ENCODE results near the gene RIMS3. TPM values are rescaled to one million over a fixed set of nuclear protein-coding genes. Genes with fewer than 3 reads are reported as not detected.
"Not testable (repeated sequence)": the region's sequence is repeated elsewhere in the genome, so short reads cannot be mapped to it uniquely, and the experiment has no call there.

The RIMS3 gene
- total RNA-seq (ENCODE audit: insufficient read depth, low replicate concordance), result 5.8 TPM

DNA sequence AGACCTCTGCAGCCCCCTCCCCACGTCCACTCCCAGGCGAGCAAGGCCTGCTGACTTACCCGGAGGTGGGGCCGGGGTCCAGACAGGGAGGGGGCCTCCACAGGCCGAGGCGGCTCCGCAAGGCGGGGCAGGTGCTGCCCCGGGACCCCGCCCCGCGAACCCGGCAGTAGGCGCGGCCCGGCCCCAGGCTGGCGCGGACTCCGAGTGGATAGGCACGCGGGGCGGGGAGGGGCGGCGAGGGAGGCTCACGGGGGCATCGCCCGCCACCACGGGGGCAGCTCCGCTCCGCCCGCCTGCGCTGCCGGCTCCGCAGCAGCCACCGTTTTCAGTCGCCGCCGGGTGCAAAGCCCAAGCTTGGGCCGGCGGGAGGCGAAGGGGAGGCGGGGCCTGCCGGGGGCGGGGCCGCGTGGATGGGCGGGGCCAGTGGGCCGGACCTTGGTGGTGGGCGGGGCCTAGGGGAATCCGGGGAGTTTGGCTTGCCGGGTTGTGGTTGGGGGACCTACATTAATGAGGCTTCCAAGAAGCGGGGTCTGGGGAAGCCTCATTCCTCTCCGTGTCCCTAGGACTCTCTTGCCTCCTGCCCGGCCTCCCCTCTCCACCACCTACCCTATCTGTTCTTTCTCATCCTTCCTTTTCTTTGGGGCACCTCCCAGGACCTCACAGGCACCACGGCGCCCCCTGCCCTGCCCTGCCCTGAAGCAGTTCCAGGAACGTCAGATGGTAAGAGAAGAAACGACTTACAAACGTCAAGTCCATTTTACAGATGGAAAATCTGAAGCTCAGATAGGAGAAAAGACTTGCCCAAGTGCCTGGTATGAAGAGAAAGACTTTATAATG lies at the start of gene RIMS3:
Gene RIMS3, minus strand, starts transcription at position 348 of the 837 bp plus-strand sequence. CDS start 23,757 bp downstream, outside the sequence.
- peak; percentile 45 for DNase-seq (ENCODE audit: low spot score)

DNA sequence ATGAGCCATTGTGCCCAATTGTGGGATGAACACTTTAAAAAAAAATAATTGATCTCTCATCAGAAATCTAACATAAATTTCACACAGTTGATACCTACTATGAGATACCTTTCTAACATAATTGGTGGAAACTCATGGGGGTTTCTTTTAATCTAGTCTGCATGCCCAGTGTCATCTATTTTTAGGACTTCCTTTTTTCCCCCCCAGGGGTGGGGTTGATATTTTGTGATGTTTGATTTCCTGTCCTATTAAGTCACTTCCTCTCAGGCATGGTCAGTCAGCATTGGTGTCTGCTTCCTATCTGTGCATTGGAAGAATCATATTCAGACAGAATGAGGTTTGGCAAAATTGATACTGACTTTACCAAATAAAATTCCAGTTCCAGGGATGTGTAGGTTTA lies 47.5 kb upstream of the RIMS3 start:
- DNase-seq (ENCODE audit: low spot score), result no peak

DNA sequence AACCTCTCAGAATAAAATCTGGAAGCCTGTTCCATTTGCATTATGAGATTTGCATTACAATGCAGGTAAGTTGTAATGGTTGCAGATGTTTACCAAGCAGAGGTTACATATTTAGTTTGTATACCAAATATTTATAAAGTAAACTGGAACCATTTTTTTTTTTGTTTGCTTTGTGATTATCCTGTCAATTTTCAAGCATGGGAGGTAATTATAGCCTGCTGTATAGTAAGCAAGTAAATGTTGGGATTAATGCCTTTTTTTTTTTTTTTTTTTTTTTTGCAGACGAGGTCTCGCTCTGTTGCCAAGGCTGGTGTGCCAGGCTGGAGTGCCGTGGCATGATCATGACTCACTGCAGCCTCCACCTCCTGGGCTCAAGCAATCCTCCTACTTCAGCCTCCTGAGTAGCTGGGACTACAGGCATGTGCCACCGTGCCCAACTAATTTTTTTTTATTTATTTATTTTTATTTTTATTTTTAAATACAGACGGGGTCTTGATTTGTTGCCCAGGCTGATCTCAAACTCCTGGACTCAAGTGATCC lies 47.0 kb upstream of the RIMS3 start:
- DNase-seq (ENCODE audit: low spot score), result no peak

DNA sequence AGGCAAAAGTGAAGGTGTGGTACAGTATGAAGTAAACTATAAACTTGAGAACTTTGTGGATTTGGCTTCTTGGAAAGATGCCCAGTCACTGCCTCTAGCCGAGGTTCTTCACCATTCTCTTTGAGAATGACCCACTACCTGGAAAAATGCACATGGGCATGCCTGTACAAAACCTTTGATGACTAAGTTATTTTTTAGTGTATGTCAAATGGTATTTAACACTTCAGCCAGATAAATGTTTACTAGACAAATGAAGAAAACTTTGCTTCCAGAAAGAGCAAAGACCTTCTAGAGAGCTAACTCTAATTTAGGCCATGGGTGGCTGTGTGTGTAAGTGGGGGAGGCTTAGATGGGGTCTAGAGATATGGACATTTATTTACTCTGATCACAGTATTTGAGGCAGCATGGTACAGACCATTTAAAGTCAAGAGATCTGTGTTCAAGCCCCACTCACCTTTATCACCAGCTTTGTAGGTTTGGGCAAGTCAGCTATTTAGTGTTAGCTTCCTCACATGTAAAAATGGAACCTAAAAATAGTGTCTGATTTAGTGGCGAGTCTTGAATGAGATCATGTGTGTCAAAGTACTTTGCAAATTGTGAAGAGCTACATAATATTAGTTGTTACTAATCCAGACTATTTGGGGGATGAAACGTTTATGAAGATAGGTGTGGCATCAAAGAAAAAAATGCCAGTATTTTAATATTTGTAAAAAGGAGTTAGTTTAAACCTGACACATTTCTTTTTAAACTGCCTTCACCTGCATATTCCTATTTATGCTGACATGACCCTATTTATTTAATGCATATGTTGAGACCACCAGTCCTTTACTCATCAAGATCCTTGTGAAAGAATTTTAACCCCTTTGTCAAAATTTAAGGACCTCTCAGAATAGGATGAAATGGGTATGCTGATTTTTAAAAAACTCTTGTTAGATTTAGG lies 46.3 kb upstream of the RIMS3 start:
- DNase-seq (ENCODE audit: low spot score), result peak; percentile 69

DNA sequence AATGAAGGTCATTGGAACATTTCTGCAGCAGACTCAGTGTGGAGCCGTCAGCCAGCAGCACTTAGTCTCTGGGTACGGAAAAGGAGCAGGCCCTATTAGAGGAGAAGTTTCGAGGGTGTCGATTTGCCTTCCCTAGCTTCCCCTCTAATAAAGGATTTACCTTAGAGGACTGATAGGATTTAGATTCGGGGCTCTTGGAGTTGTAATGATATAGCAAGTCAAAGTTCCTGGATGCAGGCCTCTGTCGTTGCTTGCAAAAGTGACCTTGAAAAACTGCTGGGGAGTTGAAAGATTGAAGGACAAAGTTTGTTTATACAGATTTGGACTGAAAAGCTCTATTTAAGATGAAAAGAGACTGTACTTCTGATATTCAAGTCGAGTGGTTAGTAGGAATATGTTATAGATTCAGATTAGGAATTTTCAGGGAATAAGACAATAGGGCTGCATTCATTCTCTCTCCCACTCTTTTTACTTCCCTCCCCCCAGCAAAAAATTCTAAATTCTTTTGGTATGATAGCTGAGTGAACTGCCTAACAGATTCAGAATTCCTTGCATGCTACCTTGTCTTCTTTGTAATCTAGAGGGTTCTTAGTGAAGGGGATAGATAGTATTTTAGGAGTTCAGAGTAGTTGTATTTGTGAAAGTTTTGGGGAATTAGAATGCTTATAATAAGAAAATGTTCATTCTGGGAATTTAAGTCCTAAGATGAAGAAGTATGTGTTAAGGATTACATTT lies 45.3 kb upstream of the RIMS3 start:
- DNase-seq (ENCODE audit: low spot score), result no peak

DNA sequence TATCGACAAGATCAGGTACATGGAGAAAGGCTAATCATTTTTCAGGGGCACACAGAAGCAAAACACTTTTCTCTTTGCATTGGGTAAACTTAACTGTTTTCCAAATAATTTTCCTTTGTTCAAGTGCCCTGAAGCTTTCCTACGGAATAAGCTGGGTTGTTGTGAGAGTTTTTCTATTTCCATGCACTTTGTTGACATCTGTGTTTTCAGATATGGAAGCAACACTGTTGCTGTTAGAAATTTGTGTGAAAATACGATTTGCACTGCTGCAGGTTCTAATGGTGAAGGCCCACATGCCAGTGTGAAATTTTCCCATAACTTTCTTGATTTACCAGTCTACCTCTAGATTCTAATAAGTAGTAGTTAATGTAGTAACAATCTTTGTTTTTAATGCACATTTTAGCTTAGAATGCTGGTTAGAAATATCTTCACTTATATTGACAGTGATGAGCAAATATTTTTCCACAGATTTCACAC lies 44.4 kb upstream of the RIMS3 start:
- no peak for DNase-seq (ENCODE audit: low spot score)

DNA sequence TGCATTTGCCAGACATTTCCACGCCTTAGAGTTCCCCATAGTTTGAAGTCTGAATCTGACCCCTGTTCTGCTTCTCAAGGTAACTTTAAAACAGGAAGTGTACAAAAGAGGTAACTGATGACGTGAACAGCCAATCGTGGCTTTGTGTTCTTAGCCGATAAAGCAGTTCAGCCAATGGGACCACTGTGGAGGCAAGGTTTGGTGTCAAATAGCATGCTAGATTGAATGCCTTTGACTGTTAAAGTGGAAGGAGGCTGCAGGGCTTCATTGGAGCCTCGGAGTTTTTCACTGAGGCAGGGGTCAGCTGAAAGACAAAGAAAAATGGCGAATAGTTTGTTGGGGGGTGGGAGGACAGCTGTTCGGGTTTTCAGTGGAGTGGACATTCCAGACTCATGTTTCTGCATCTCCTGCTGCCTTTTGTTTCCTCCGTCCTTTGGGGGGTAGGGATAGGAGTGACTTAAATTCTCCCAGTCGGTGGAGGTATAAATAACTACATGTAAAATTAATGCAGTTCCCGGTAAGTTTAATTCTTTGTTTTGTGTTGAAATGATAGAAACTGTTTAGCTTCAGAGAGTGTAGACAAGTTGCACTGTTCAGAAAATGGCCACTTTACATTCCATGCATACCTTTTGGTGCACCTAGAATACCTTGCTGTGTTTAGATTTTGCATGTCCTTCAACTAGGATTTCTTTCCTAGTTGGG lies 43.8 kb upstream of the RIMS3 start:
- peak; percentile 99 for DNase-seq (ENCODE audit: low spot score)

DNA sequence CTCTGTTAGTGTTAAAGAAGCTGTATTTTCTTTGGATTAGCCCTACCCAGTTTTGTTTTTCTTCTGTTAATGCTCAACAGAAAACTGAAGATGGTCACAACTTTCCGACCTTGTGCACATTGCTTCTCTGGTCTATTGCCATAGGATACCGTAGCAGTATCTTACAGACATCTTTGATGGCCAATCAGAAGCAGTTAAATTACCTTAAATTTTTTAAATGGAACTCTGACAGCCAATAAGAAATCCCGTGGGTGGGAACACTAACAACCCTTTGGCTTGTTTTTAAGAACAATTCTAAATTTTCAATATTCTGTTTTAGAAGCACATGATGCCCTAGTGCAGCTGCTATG lies 43.2 kb upstream of the RIMS3 start:
- no peak for DNase-seq (ENCODE audit: low spot score)

DNA sequence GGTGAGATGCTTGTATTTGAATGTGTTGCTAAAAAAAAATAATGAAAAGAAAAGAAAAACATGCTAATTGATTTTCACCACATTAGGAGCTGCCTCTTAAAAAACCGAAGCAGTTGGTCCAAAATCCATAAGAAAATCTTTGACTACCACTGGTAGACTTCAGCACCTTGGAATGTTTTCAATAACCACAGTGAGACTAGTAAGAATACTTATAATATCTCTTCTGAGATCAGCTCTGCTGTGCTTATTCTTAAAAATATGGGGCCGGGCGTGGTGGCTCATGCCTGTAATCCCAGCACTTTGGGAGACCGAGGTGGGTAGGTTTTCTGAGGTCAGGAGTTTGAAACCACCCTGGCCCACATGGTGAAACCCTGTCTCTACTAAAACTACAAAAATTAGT lies 41.1 kb upstream of the RIMS3 start:
- DNase-seq (ENCODE audit: low spot score), result no peak

DNA sequence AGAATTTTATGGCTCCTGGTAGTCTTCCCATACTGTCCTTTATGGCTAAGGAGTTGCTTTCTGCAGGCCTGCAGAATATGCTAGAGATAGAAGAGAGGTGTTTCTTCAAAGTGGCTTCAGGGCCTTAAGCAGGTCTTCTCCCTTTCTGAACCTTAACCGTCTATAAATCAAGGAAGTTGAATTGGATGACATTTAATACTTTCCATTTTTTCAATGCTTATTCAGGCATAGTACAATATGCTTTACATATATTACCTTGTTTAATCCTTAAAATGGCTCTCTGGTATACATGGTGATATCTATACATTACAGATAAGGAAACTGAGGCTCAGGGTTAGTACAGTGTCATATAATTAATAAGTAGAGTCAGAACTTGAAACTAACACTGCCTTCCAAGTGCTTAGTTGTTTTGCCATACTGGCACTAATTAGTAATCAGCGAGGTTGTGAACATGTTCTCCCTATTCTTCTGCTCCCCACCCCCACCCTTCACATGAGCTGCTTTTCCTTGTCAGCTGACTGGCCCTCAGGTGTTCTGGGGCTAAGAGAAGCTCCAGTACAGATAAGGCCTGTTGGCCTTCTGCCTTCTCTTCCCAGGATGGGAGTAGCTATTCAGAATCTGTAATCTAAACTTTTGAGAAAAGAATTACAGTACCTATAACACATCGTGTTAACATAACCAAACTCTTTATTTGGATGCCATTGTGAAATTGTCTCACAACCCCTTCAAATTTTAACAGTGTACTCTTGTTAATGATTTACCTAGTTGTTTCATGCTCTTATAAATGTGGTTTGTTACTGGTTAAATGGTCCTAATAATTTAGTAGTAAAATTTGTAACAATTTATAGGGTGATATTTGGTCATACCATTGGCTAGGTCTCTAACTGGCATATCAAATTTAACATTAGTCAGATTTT lies 39.6 kb upstream of the RIMS3 start:
- DNase-seq (ENCODE audit: low spot score), result no peak

DNA sequence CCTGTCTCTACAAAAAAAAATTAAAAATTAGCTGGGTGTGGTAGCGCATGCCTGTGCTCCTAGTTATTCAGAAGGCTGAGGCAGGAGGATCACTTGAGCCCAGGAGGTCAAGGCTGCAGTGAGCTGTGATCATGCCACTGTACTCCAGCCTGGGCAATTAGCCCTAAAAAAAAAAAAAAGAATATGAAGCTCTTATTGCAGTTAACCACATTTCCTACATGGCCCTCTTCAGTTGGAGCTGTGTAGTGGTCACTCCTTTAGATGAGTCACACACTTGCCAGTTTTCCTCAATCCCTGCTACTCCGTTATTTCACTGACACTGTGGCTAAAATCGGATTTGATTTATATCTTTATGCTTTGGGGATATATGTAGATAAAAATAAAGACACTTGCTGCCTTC lies 37.8 kb upstream of the RIMS3 start:
- DNase-seq (ENCODE audit: low spot score), result no peak

DNA sequence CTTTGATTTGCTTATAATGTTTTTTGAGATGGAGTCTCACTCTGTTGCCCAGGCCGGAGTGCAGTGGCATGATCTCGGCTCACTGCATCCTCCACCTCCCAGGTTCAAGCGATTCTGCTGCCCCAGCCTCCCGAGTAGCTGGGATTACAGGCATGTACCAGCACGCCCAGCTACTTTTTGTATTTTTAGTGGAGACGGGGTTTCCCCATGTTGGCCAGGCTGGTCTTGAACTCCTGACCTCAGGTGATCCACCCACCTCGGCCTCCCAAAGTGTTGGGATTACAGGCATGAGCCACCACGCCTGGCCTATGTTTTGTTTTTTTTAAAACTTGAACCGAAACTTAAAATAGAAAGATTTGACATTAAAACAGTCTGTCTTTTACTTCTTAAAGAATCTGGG lies 37.3 kb upstream of the RIMS3 start:
- DNase-seq (ENCODE audit: low spot score), result not testable (repeated sequence)

DNA sequence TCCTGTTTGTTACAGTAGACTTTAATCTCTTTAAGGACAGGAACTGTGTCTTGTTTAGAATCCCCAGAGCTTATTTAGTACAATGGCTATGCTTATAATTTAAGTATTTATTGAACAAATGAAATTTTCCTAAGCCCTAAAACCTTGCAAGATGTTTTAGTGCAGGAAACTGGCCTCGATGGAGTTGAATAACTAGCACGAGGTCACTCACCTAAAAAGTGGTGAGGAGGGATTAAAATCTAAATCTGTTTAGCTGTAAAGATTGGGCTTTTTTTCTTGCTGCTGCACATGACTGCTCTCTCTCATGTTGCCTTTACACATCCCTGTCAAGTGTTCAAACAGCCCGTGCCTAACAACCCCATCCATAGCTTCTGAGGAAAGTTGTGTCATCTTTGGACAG lies 36.2 kb upstream of the RIMS3 start:
- DNase-seq (ENCODE audit: low spot score), result no peak

DNA sequence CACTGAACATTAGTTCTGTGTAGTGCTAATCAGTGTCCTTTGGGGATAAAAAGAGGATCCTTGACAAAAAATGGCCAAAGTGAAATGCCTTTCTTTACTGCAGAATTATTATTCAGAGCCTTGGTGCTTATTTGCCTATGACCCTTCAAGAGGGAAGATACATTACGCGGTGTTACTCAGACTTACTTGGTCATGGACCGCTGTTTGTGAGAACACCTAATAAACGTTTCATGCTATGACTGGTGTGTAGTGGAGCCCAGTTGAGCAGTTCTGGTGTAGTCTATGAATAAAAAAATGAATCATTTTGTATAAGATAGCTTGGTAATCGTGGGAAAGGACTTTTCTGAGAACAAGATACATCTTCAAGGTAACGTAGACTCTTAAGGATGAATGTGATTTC lies 34.3 kb upstream of the RIMS3 start:
- DNase-seq (ENCODE audit: low spot score), result no peak

DNA sequence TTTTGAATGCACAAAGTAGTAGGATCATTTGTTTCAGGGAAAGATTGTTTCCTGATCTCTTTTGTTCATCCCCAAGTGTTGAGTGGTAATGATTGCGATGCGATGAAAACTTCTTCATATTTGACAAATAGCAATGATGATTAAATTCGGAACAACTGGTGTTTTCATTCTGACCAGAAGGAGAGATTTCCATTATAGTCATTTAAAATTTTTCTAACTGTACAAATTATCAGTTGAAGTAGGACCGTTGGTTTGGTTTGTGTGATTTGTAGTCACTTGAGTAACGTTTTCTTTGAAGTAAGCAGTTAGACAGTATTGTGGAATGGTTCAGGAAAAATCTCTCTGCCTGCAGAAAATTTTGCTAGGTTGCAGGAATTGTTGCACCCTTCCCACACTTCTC lies 32.0 kb upstream of the RIMS3 start:
- no peak for DNase-seq (ENCODE audit: low spot score)

DNA sequence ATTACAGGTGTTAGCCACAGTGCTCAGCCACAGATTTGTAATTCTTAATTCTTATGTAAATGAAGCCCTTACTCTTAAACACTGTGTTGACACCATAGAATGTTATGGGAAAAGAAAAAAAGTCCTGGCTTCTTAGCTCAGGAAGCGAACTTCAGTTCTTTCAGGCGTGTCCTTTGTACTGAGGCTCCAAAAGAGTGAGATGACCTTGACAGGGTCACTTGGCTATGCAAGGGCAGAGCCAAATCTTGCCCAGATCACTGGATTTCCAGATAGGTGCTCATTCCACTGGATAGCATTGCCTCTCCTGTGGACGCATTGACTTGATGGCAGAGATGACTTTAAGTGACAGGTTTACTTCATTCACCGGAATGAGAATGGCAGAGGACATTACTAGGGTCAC lies 30.8 kb upstream of the RIMS3 start:
- DNase-seq (ENCODE audit: low spot score), result no peak

DNA sequence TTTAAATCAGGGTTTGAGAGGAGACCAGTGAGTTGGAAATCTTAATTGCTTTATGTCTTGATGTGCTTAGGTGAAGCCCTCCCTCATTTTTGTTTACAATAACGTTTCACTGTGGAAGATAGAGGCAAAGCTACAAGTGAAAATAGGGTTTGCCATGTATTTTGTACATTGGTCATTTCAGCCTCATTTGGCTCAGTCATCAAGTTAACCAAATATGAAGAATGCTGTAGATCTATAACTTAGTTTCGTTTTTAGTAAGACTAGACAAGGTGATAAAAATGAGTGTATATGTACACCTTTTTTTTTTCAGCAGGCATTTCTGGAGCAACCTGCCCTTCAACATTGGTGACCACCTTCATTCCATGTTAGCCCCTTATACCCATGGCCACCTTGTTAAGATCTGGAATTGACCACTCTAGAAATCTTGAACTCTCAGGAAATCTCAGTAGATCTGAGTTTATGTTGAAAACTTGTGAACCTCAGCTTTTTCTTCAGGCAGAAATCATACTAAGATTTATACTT lies 28.9 kb upstream of the RIMS3 start:
- no peak for DNase-seq (ENCODE audit: low spot score)

DNA sequence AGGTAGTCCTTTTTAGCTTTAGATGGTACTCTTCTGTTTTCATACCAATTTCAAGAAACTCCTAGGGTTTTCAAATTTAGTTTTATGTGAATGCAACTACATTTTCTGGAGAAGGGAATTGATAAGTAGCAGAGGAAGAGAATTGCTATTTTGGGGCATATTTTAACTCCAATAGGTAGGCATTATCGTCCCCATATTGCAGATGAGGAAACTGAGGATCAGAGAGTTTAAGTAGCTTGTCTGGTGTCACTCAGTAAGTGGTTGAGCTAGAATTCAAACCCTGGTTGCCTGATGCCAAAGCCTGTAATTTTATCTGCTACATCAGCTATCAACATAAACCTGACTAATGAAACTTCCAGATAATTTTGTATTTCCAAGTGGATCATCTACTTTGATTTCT lies 27.9 kb upstream of the RIMS3 start:
- no peak for DNase-seq (ENCODE audit: low spot score)

DNA sequence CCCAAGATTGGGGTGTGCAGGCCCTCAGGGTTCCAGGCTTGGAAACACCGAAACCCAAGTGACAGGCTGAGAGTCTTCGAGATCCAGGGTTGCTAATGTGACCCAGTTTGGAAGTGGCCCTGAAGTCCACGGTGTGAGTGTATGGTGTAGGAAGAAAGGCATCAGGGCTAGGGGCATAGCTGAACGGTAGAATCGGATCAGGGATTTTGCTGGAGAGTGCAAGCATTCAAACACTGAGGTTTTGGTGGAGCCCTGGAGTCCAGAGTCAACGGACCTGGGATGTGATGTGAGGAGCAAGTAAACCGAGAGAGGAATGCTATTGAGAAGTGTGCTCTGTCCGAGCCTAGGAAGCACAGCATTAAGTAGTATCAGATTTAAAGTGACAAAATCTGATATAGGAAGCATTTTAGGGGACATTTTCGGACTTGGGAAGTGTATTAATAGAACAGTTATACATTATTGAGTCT lies 27.0 kb upstream of the RIMS3 start:
- DNase-seq (ENCODE audit: low spot score), result no peak

Data from umbilical cord (tissue), 2 donors.